Renal cortex interstitium (tissue), 15 donors: ENCODE measurements around the gene EID2. TPM values are rescaled to one million over a fixed set of nuclear protein-coding genes. Genes with fewer than 3 reads are reported as not detected.
A peak's percentile ranks its signal among the peaks of the same experiment; 100 is the strongest.

Source experiments
- DNase-seq, 11 donors: peaks; one replicate each; pipeline ENCODE4 v3.0.0-alpha.2; 2013; ENCODE audit warnings: low read depth in 9 of 11, low spot score in 4 of 11; ENCODE audit errors: extremely low read depth in 1 of 11
- long read RNA-seq, 16 experiments: transcript quantifications; one replicate each; lab custom pipeline, GENCODE V29; 2026
- polyA plus RNA-seq, 3 donors: library from polyadenylated mRNA; unstranded; fragments of 120-200 nt; gene quantifications; one replicate each; pipeline ENCODE4 v1.2.1, GENCODE V29; 2013; ENCODE audit not compliant: insufficient read length in 3 of 3

EID2 gene, protein sequence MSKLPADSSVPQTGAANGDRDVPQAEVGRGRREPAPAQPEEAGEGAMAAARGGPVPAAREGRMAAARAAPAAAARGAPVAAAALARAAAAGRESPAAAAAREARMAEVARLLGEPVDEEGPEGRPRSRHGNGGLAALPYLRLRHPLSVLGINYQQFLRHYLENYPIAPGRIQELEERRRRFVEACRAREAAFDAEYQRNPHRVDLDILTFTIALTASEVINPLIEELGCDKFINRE
- polyA plus RNA-seq, result 10 to 100 TPM; 16.1 to 25.0 (median 23.2) TPM
- long read RNA-seq, donor 1, transcript EID2-201 (1 exons, 1,629 nt), result major isoform, 26 of 26 reads
- long read RNA-seq, donor 1, partial matches to known transcripts, result 0 of 26 reads
- long read RNA-seq, donor 1, other reads (novel, unspliced or antisense), result 0 of 26 reads
- long read RNA-seq, donor 2, transcript EID2-201 (1 exons, 1,629 nt), result major isoform, 24 of 24 reads
- long read RNA-seq, donor 2, partial matches to known transcripts, result 0 of 24 reads
- long read RNA-seq, donor 2, other reads (novel, unspliced or antisense), result 0 of 24 reads
- long read RNA-seq, donor 3, transcript EID2-201 (1 exons, 1,629 nt), result major isoform, 25 of 25 reads
- long read RNA-seq, donor 3, partial matches to known transcripts, result 0 of 25 reads
- long read RNA-seq, donor 3, other reads (novel, unspliced or antisense), result 0 of 25 reads
- long read RNA-seq, donor 4, transcript EID2-201 (1 exons, 1,629 nt), result major isoform, 14 of 14 reads
- long read RNA-seq, donor 4, partial matches to known transcripts, result 0 of 14 reads
- long read RNA-seq, donor 4, other reads (novel, unspliced or antisense), result 0 of 14 reads
- long read RNA-seq, donor 5, transcript EID2-201 (1 exons, 1,629 nt), result major isoform, 30 of 30 reads
- long read RNA-seq, donor 5, partial matches to known transcripts, result 0 of 30 reads
- long read RNA-seq, donor 5, other reads (novel, unspliced or antisense), result 0 of 30 reads
- long read RNA-seq, donor 6, transcript EID2-201 (1 exons, 1,629 nt), result major isoform, 16 of 16 reads
- long read RNA-seq, donor 6, partial matches to known transcripts, result 0 of 16 reads
- long read RNA-seq, donor 6, other reads (novel, unspliced or antisense), result 0 of 16 reads
- long read RNA-seq, donor 7, transcript EID2-201 (1 exons, 1,629 nt), result major isoform, 25 of 25 reads
- long read RNA-seq, donor 7, partial matches to known transcripts, result 0 of 25 reads
- long read RNA-seq, donor 7, other reads (novel, unspliced or antisense), result 0 of 25 reads
- long read RNA-seq, donor 8, transcript EID2-201 (1 exons, 1,629 nt), result major isoform, 39 of 39 reads
- long read RNA-seq, donor 8, partial matches to known transcripts, result 0 of 39 reads
- long read RNA-seq, donor 8, other reads (novel, unspliced or antisense), result 0 of 39 reads
- long read RNA-seq, donor 9, transcript EID2-201 (1 exons, 1,629 nt), result major isoform, 21 of 21 reads
- long read RNA-seq, donor 9, partial matches to known transcripts, result 0 of 21 reads
- long read RNA-seq, donor 9, other reads (novel, unspliced or antisense), result 0 of 21 reads
- long read RNA-seq, donor 10, transcript EID2-201 (1 exons, 1,629 nt), result major isoform, 29 of 29 reads
- long read RNA-seq, donor 10, partial matches to known transcripts, result 0 of 29 reads
- long read RNA-seq, donor 10, other reads (novel, unspliced or antisense), result 0 of 29 reads
- long read RNA-seq, donor 11, transcript EID2-201 (1 exons, 1,629 nt), result major isoform, 23 of 23 reads
- long read RNA-seq, donor 11, partial matches to known transcripts, result 0 of 23 reads
- long read RNA-seq, donor 11, other reads (novel, unspliced or antisense), result 0 of 23 reads
- long read RNA-seq, donor 12, transcript EID2-201 (1 exons, 1,629 nt), result major isoform, 13 of 13 reads
- long read RNA-seq, donor 12, partial matches to known transcripts, result 0 of 13 reads
- long read RNA-seq, donor 12, other reads (novel, unspliced or antisense), result 0 of 13 reads
- long read RNA-seq, donor 13, transcript EID2-201 (1 exons, 1,629 nt), result major isoform, 50 of 50 reads
- long read RNA-seq, donor 13, partial matches to known transcripts, result 0 of 50 reads
- long read RNA-seq, donor 13, other reads (novel, unspliced or antisense), result 0 of 50 reads
- long read RNA-seq, donor 14, transcript EID2-201 (1 exons, 1,629 nt), result major isoform, 23 of 23 reads
- long read RNA-seq, donor 14, partial matches to known transcripts, result 0 of 23 reads
- long read RNA-seq, donor 14, other reads (novel, unspliced or antisense), result 0 of 23 reads
- long read RNA-seq, donor 15, transcript EID2-201 (1 exons, 1,629 nt), result major isoform, 13 of 13 reads
- long read RNA-seq, donor 15, partial matches to known transcripts, result 0 of 13 reads
- long read RNA-seq, donor 15, other reads (novel, unspliced or antisense), result 0 of 13 reads
- long read RNA-seq, donor 16, transcript EID2-201 (1 exons, 1,629 nt), result major isoform, 45 of 45 reads
- long read RNA-seq, donor 16, partial matches to known transcripts, result 0 of 45 reads
- long read RNA-seq, donor 16, other reads (novel, unspliced or antisense), result 0 of 45 reads

DNA sequence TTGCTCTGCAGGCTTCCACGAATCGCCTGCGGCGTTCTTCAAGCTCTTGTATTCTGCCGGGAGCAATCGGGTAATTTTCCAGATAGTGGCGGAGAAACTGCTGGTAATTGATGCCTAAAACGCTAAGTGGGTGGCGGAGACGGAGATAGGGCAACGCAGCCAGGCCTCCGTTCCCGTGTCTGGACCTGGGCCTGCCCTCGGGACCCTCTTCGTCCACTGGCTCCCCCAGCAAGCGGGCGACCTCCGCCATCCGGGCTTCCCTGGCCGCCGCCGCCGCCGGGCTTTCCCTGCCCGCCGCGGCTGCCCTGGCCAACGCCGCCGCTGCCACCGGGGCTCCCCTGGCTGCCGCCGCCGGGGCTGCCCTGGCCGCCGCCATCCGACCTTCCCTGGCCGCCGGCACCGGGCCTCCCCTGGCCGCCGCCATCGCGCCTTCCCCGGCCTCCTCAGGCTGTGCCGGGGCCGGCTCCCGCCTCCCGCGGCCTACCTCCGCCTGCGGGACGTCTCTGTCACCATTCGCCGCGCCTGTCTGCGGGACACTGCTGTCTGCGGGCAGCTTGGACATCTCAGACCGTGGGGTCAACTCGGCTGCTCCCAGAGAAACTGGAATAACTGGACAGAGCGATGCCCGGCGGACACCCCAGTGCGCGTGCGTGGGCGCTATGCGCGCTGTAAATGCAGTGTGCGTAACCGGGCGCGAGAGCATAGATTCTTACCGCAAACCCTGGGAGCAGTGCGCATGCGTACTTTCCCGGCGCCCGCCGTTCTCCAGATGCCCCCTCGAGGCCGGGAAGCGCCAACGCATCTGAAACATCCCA is at the start of gene EID2:
EID2 (minus strand) TSS at position 644 of the 815 bp plus-strand sequence; CDS start at position 562, 82 bp downstream.
- DNase-seq, result peak; percentile 86 to 96 (median 91)

DNA sequence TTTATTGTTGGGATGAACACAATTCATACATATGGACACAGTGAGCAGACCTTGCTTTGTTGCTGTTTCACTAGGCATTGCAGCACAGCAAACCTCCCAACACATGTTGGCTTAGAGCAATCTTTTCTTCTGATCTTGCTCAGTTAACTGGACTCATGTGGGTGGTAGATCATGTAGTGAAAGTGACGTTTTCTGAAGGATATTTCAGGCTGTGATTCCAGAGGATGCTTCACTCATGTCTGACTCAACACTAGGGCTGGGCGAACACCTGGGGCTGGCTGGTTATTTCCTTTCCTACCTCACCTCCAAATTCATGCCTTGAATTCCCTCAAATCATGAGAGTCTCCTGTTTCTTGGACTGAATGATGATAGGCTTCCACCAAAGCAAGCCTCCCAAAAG is 48.1 kb upstream of the EID2 start:
- no peak for DNase-seq

DNA sequence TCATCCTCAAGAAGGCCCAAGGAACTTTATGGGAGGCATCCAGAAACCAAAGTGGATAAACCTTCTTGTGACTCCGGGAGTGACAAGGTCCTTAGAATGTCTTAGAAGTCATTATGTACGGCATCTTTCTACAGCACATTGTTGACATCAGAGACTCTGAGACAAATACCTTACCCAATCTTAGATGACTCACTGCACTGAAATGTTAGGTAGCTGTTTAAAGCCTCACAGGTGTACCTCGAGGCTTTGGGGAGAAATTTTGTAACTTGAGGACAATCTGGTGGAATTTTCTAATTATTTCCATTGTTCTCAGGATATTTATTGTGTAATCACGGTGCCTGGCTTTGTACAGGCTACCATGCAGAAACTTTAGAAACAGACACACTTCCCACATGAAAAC is 47.5 kb upstream of the EID2 start:
- DNase-seq, result no peak

DNA sequence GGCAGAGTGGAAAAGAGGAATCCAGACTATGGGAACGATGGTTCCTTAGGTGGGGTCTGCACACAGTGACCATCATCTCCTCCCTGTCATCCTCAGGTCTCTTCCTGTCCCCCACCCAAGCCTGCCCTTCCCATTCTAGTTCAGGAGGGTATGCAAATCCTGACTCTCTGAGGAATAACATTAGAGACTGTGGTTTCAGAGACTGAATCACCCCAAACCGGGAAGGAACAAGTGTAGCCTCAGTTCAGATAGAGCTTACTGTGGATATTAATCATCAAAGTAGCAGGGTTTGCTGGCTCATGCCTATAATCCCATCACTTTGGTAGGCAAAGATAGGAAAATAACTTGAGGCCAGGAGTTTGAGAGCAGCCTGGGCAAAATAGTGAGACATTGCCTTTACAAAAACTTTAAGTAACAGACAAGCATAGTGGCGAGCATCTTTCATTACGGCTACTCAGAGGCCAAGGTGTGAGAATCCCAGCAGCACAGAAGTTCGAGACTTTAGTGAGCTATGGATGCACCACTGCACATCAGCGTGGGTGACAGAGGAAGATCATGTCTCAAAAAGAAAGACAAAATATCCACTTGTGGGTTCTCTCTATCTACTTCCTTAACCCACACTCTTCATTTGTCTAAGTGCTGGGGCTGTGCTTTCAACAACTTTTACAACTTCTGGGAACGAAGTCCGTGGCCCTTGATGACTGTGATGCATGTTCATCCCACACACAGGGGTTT is 43.1 kb upstream of the EID2 start:
- no peak for DNase-seq

DNA sequence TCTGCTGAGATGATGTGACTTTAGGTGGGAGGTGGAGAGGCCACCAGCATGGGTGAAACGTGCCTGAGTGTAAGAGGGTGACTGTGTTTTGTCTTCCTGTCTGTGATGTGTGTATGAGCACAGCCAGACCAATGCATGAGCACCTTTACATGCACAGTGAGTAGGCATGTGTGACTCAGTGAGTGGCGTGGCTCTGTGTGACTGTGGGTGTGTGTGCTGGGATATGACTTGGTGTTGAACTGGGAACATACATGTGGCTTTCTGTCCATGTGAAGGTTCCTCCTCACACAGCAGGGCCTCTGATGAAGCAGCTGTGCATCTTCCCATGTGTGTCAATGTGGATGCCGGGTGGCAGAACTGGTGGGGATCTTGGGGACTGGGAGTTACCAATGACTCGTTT is 42.5 kb upstream of the EID2 start:
- DNase-seq, result no peak

DNA sequence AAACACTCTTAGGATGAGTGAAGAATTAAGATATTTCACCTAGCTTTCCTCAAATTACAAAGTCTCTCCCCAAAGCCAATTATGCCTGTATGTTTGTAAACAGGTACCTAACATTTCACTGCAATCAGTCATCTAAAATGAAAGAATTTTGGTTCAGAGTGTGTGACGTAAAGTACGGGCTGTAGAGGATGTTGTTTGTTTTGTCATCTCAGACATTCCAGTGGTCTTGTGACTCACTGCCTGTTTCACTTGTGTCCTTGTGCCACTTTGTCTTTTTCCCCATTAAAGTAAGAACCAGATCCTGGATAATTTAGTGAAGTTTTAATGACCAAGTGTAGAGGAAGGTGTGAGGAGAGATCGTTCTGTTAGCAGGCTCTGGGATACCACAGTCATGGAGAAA is 28.6 kb upstream of the EID2 start:
- no peak for DNase-seq

DNA sequence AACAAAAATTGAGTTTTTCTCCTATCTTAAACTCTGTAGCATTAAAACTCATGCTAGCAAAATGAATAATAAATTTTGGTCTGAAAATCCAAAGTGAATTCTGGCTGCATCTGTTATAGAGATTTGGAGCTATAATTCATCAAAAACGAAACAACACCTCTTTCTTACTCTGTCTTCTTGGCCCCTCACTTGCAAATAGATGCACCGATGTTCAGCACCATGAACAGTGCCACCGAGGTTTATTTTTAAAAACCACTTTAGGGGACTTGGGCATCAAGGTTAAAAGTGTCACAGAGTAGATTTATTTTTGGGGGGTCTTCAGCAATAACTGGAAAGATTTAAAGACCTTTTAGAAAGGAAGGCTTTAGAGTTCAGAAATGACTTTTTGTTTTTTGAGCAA is 26.1 kb upstream of the EID2 start:
- DNase-seq, result no peak

DNA sequence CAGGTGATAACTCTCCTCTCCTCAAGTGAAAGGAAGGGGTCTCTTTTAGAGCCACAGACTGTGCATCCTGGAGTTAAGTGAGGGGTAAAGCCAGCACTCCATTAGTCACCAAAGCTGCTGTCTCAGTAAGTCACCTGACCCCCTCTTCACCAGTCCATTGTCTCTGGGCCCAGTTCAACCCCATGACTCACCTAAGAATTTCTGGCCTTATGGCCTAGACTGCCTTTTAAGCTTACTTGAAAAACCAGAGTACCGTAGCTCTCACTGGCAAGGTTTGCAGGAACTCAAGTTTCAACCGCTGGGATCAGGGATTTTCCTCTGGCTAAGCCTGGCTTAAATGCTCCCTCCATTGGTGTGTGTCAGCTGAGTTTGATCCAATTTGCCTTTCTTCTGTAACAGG is 23.4 kb upstream of the EID2 start:
- no peak for DNase-seq

DNA sequence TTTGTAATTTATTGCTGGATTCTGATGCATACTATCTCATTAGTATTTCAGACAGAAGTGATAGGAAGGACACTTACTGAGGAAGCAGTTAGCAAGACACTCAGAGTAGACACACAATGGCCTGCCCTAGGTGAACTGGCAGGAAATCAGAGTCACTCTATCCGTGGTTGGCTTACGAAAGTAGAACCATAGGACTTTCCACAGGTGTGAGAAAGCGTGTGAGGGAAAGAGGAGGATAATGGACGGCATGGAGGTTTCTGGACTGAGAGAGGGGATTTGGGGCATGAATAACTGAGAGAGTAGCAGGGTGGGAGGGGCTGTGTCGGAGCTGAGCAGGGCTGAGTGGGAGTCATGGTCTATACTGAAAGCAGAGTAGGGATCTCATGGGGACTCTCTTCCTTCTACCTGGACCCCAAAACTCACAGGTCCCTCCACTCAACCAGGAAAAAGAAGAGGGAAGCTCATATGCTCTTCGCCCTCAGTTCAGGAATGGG is 18.7 kb upstream of the EID2 start:
- DNase-seq, result no peak

DNA sequence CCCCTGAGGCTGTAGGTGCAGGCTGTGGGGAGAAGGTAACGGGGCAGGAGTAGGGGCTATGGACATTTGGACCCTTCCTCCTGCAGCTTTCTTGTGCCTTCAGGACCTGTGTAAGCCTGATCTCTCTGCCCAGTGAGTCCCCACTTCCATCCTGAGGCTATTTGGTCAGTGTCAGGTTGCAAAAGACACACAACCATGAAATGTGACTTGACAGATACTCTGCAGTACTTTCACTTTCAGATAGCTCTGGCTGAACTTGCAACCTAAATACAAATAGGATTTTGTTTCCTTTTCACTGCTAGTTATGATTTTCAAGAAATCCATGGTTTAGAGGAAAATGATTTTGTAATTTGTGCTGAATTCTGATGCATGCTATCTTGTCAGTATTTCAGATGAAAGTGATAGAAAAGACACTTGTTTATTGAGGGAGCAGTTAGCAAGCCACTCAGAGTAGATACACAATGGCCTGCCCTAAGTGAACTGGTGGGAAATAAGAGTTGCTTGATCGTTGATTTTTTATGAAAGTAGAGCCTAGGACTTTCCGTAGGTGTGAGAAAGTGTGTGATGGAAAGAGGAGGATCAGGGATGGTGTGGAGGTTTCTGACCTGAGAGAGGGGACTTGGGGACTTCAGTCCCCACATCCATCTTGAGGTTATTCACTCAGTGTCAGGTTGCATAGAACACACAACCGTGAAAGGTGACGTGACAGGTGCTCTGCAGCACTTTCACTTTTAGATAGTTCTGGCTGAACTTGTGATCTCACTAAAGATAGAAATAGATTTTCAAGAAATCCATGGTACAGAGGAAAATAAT is 18.1 kb upstream of the EID2 start:
- peak in 4 of 11 donors; percentile 13 to 42 (median 18) for DNase-seq

DNA sequence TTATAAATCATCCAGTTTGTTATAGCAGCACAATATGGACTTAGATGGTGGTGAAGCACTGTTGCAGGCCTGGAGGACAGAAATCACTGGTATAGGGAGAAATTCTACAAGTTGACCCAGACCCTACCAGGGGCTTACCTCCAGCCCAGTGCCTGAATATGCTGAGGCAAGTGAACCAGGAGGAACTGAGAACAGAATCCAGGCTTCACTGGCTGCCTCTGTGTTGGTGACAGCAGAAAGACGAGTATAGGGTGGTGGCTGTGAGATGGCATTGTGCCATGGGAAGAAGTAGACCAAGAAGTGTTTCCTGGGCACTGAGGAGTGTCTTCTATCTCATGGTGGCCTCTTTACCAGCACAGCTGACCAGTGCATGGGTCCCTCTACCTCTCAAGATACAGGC is 15.9 kb upstream of the EID2 start:
- no peak for DNase-seq

DNA sequence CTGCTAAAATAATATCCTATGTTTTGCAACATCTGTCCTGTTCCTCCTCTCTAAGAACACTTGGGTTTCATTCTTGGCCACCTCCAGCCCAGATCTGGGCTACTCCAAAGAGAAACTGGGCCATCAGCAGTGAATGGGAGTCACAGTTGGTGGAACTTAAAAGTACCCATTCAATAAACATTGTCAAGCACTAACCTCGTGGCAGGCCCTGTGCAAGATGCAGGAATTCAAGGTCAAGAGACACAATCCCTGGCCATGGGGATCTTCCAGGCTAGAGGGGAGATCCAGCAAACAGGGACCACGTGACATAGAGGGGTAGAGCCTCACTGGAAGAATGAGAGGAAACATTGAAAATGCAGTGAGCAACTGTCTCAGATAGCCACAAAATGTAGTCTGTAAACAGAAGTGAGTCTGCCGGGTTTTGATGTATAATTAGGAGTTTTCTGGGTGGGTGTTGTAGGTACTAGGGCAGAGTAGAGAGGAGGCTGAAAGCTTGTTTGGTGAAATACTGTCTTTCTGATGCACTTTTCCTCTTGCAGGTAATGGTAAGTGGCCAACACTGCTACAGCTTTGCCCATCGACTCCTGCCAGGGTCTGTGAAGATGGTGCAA is 14.8 kb upstream of the EID2 start:
- no peak for DNase-seq

DNA sequence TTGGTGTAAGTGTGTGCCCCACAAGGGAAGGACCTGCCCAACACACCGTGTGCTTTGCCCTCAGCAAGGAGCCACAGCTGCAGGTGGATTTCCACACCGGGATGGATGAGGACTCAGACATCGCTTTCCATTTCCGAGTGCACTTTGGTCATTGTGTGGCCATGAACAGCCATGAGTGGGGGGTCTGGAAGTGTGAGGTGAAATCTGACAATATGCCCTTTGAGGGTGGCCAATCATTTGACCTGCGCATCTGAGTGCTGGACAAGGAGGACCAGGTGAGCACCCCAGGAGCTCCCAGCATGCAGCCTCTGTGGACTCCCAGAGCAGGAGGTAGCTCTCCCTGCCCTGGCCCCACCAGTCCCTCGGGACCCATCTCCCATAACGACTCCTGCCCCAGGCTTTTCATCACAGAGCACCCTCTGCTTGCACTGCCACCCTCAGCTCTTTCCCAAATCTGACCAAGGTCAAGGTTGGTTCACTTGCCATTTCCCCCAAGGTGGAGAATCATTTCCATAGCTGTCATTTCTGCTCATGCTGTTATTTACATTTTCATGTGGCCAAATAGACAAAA is 13.2 kb upstream of the EID2 start:
- DNase-seq, result no peak

DNA sequence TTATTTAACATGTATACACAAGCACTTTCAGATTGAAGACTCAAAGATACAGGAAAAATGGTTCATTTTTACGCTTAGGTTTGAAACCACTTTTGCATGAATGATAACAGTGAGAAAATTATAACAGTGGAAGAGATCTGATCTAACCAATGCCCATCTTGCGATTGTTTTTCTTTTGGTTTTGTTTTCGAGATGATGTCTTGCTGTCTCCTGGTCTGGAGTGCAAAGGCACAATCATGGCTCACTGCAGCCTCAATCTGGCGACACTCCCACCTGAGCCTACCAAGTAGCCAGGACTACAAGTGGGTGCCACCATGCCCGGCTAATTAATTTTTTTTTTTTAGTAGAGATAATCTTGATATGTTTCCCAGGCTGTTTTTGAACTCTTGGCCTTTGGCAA is 10.2 kb upstream of the EID2 start:
- DNase-seq, result no peak
